DMS153 (cell line): ENCODE data around the gene ADGRL4.
"Not testable (repeated sequence)": the region's sequence is repeated elsewhere in the genome, so short reads cannot be mapped to it uniquely, and the experiment has no call there.

ENCODE experiments used
- DNase-seq: peaks from one replicate; lab custom pipeline; 2025; lab: John Stamatoyannopoulos, UW

Gene ADGRL4

GRCh38 chr1:78916986-78917385 is 89.5 kb downstream of the ADGRL4 start:
- no peak for DNase-seq

GRCh38 chr1:78913950-78914349 is 92.6 kb downstream of the ADGRL4 start:
- no peak for DNase-seq

GRCh38 chr1:78911956-78912880 is 94.3 kb downstream of the ADGRL4 start:
- DNase-seq = no peak

GRCh38 chr1:78902641-78903040 is 103.9 kb downstream of the ADGRL4 start:
- no peak for DNase-seq

GRCh38 chr1:78894811-78895210 is 111.7 kb downstream of the ADGRL4 start:
- DNase-seq = no peak

- DNase-seq = no peak
Observed at GRCh38 chr1:78892260-78892840, 114.2 kb downstream of the ADGRL4 start.

GRCh38 chr1:78887458-78887857 is 119.1 kb downstream of the ADGRL4 start:
- no peak for DNase-seq

GRCh38 chr1:78884685-78885452 is 121.7 kb downstream of the ADGRL4 start:
- DNase-seq = no peak

- no peak for DNase-seq
Observed at GRCh38 chr1:78880223-78880622, 126.3 kb downstream of the ADGRL4 start.

- not testable (repeated sequence) for DNase-seq
Observed at GRCh38 chr1:78875986-78876385, 130.5 kb downstream of the ADGRL4 start.

- not testable (repeated sequence) for DNase-seq
Observed at GRCh38 chr1:78872801-78873200, 133.7 kb downstream of the ADGRL4 start.

- no peak for DNase-seq
Observed at GRCh38 chr1:78871249-78871648, 135.3 kb downstream of the ADGRL4 start.

- no peak for DNase-seq
Observed at GRCh38 chr1:78869136-78869535, 137.4 kb downstream of the ADGRL4 start.

GRCh38 chr1:78864175-78864574 is 142.4 kb downstream of the ADGRL4 start:
- DNase-seq = no peak

GRCh38 chr1:78856096-78856495 is 150.4 kb downstream of the ADGRL4 start:
- no peak for DNase-seq

GRCh38 chr1:78855258-78855657 is 151.3 kb downstream of the ADGRL4 start:
- no peak for DNase-seq

GRCh38 chr1:78854556-78854955 is 152.0 kb downstream of the ADGRL4 start:
- DNase-seq = no peak

- DNase-seq = no peak
Observed at GRCh38 chr1:78843546-78843945, 163.0 kb downstream of the ADGRL4 start.

GRCh38 chr1:78843111-78843510 is 163.4 kb downstream of the ADGRL4 start:
- no peak for DNase-seq

GRCh38 chr1:78840453-78841271 is 165.9 kb downstream of the ADGRL4 start:
- no peak for DNase-seq
